Spleen (tissue), 11 donors: ENCODE measurements around the gene CCL16. TPM values are rescaled to one million over a fixed set of nuclear protein-coding genes. Genes with fewer than 3 reads are reported as not detected.
"Not testable (repeated sequence)": the region's sequence is repeated elsewhere in the genome, so short reads cannot be mapped to it uniquely, and the experiment has no call there.

Experiments
- DNase-seq: peaks from one replicate; pipeline ENCODE4 v3.0.0-alpha.2; 2020
- H3K27ac ChIP-seq, 8 donors: fragments of 200-600 bp; sonication (generic) in 7 of 8; 1 replicate in 4 of 8; 2 replicates in 4 of 8; pipeline versions ENCODE4 v1.5.0 to v1.8.0; 2016 to 2021; ENCODE audit warnings: inconsistent platforms in 4 of 8, mild to moderate bottlenecking in 4 of 8, moderate library complexity in 1 of 8
- H3K27me3 ChIP-seq, 7 donors: fragments of 200-600 bp; sonication (generic) in 6 of 7; replicated peaks in 1 of 7; 1 replicate in 4 of 7; 2 replicates in 3 of 7; pipeline versions ENCODE4 v1.5.0 to v1.8.0; 2016 to 2021; ENCODE audit warnings: inconsistent platforms in 3 of 7, mild to moderate bottlenecking in 1 of 7
- H3K36me3 ChIP-seq, 6 donors: fragments of 200-600 bp; sonication (generic) in 5 of 6; 1 replicate in 4 of 6; 2 replicates in 2 of 6; pipeline versions ENCODE4 v1.5.0 to v1.8.0; 2016 to 2021; ENCODE audit warnings: inconsistent platforms in 2 of 6
- H3K4me1 ChIP-seq, 6 donors: fragments of 200-600 bp; sonication (generic) in 5 of 6; 1 replicate in 3 of 6; 2 replicates in 3 of 6; pipeline versions ENCODE4 v1.5.0 to v1.8.0; 2016 to 2021; ENCODE audit warnings: inconsistent platforms in 3 of 6
- H3K4me3 ChIP-seq, 8 donors: fragments of 200-600 bp; sonication (generic) in 7 of 8; 1 replicate in 4 of 8; 2 replicates in 4 of 8; pipeline versions ENCODE4 v1.5.0 to v1.8.0; 2016 to 2021; ENCODE audit warnings: inconsistent platforms in 4 of 8, mild to moderate bottlenecking in 4 of 8, moderate library complexity in 2 of 8
- H3K9me3 ChIP-seq, 8 donors: fragments of 200-600 bp; sonication (generic) in 7 of 8; 1 replicate in 4 of 8; 2 replicates in 4 of 8; pipeline versions ENCODE4 v1.5.0 to v1.8.0; 2016 to 2021; ENCODE audit warnings: inconsistent platforms in 4 of 8
- CTCF ChIP-seq, 11 experiments: fragments of 200-600 bp in 7 of 11; fragments of 450-650 bp in 4 of 11; sonication (generic) in 4 of 11; IDR thresholded peaks in 8 of 11; conservative IDR thresholded peaks in 3 of 11; 1 replicate in 7 of 11; 2 replicates in 4 of 11; pipeline versions ENCODE4 v1.4.0 to v1.8.0; 2016 to 2021; ENCODE audit warnings: antibody characterized with exemption in 11 of 11, inconsistent platforms in 4 of 11, mild to moderate bottlenecking in 1 of 11
- POLR2A ChIP-seq, 3 donors: fragments of 450-650 bp; IDR thresholded peaks; one replicate each; pipeline ENCODE4 v1.5.1; 2017; ENCODE audit warnings: antibody characterized with exemption in 3 of 3, mild to moderate bottlenecking in 1 of 3
- POLR2AphosphoS5 ChIP-seq, 3 donors: sonication (generic); formaldehyde crosslinking; IDR thresholded peaks; one replicate each; pipeline ENCODE4 v1.5.1; 2017; ENCODE audit warnings: antibody characterized with exemption in 3 of 3
- WGBS, 5 donors: extraction: QIAGEN DNeasy Blood & Tissue Kit in 3 of 5; methylation state at CpG; one replicate each; pipeline versions ENCODE4 v1.1.5 to v1.1.7; 2013 to 2018; 5-methylcytosine and 5-hydroxymethylcytosine counted together
- intact Hi-C: fragments of 100-400 bp; cut with DNase I; formaldehyde crosslinking; loops from one replicate; pipeline ENCODE4 v1.15.0; 2023; ENCODE audit warnings: low total_unique reads
- polyA plus RNA-seq, 3 donors: library from polyadenylated mRNA; stranded (reverse); fragments of 200-250 nt; gene quantifications; one replicate each; pipeline ENCODE4 v1.2.1, GENCODE V29; 2013
- total RNA-seq, 7 donors: library from RNA; depleted of rRNA in 3 of 7; stranded (reverse); fragments of >200 nt in 3 of 7; fragmentation: NEBNext Ultra II Directional in 4 of 7; extraction: Animal tissue kit (Norgen Biotek cat#: 25700) in 4 of 7; gene quantifications; one replicate each; pipeline versions ENCODE4 v1.1.0 to v1.2.1, GENCODE V29; 2016 to 2021
- donor health status: healthy with polysubstance abuse.
- donor health status: DM: no; HTN: no; CAD: no; lungs with moderate emphysema.
- donor health status: DM: no; HTN: no; CAD: no.
- donor health status: Bipolar disorder and iron deficiency.
- donor health status: healthy.
- donor health status: DM: no; HTN: no; CAD: no.
- donor health status: DM: yes; HTN: yes; CAD: no.

Gene CCL16
- total and polyA plus RNA-seq, 10 donors: 0.27 to 8.4 (median 1.7) TPM

GRCh38 chr17:36019423-36019822 is 38.1 kb upstream of the CCL16 start:
- peaks cover 0 to 8% (median 0%) of the 10 kb centered on the region in 8 donors for H3K9me3 ChIP-seq
- H3K27ac ChIP-seq: no peak overlapping the region
- no peak overlapping the region for H3K4me3 ChIP-seq
- H3K27me3 ChIP-seq: no peaks in the 10 kb centered on the region
- no peaks in the 10 kb centered on the region for H3K36me3 ChIP-seq
- peaks cover 5 to 24% (median 14%) of the 10 kb centered on the region in 6 donors for H3K4me1 ChIP-seq
- no peak for DNase-seq
- intact Hi-C loops: no loop called here
- 94 to 98% (median 94%) methylated on average over 2 of the region's 2 CpGs for WGBS, 5 donors
- TF ChIP-seq POLR2A (IDR thresholded peaks at IDR 0.05): no peak
- TF ChIP-seq CTCF (IDR thresholded peaks at IDR 0.05 in 8 of 11, conservative IDR thresholded peaks at IDR 0.05 in 3 of 11): no peak
- TF ChIP-seq POLR2AphosphoS5 (IDR thresholded peaks at IDR 0.05): no peak

- Histone ChIP-seq H3K36me3 (peaks cover 0 to under 1% (median 0%) of the 10 kb centered on the region in 6 donors), H3K9me3 (peaks cover 0 to 3% (median 0%) of the 10 kb centered on the region in 8 donors), H3K27ac (peak within 1 kb of the TSS in 7 of 8 donors; percentile 41 to 78 (median 70)), H3K27me3 (no peaks in the 10 kb centered on the region), H3K4me3 (peak within 1 kb of the TSS in 1 of 8 donors; percentile 45), H3K4me1 (peaks cover 5 to 24% (median 14%) of the 10 kb centered on the region in 6 donors)
- 14 to 27% (median 15%) methylated on average over 6 of the region's 6 CpGs for WGBS, 5 donors
- no peak for DNase-seq
- intact Hi-C loops: no loop called here
- peak in 3 of 11 experiments; percentile 13 to 27 (median 22) for TF ChIP-seq CTCF (IDR thresholded peaks at IDR 0.05 in 8 of 11, conservative IDR thresholded peaks at IDR 0.05 in 3 of 11)
- TF ChIP-seq POLR2AphosphoS5 (IDR thresholded peaks at IDR 0.05): peak; percentile 47 to 76 (median 57)
- no peak for TF ChIP-seq POLR2A (IDR thresholded peaks at IDR 0.05)
Measured at GRCh38 chr17:36017799-36018198, 36.5 kb upstream of the CCL16 start, which contains the start of gene CCL23. Gene CCL23, minus strand, starts transcription at chr17:36017972. Its CDS starts 75 bp downstream, at chr17:36017897.

- no peak for DNase-seq
- WGBS, 5 donors: 91 to 99% (median 96%) methylated on average over 2 of the region's 2 CpGs
- H3K4me1 ChIP-seq: peaks cover 5 to 24% (median 14%) of the 10 kb centered on the region in 6 donors
- H3K27me3 ChIP-seq: no peaks in the 10 kb centered on the region
- peaks cover 0 to 11% (median 9%) of the 10 kb centered on the region in 8 donors for H3K9me3 ChIP-seq
- peak overlapping the region in 1 of 8 donors; percentile 45 for H3K4me3 ChIP-seq
- no peak overlapping the region for H3K27ac ChIP-seq
- peaks cover 0 to 11% (median 0%) of the 10 kb centered on the region in 6 donors for H3K36me3 ChIP-seq
- TF ChIP-seq CTCF (IDR thresholded peaks at IDR 0.05 in 8 of 11, conservative IDR thresholded peaks at IDR 0.05 in 3 of 11) (no peak), POLR2AphosphoS5 (IDR thresholded peaks at IDR 0.05) (no peak), POLR2A (IDR thresholded peaks at IDR 0.05) (no peak)
- intact Hi-C loops: no loop called here
Measured at GRCh38 chr17:36016555-36016954, 35.3 kb upstream of the CCL16 start.

- WGBS, 5 donors: 89 to 97% (median 94%) methylated on average over 4 of the region's 4 CpGs
Measured at GRCh38 chr17:36015895-36016294, 34.6 kb upstream of the CCL16 start.

More at GRCh38 chr17:36015895-36016294, 34.6 kb upstream of the CCL16 start:
- H3K27ac ChIP-seq, intact Hi-C loops, H3K27me3 ChIP-seq, DNase-seq, H3K4me3 ChIP-seq: not testable (repeated sequence)
- peaks cover 5 to 24% (median 14%) of the 10 kb centered on the region in 6 donors for H3K4me1 ChIP-seq
- peaks cover 0 to 15% (median 9%) of the 10 kb centered on the region in 8 donors for H3K9me3 ChIP-seq
- peaks cover 0 to 11% (median 0%) of the 10 kb centered on the region in 6 donors for H3K36me3 ChIP-seq
